Neural cell (in vitro differentiated cells): ENCODE data around the gene IL19. TPM values are rescaled to one million over a fixed set of nuclear protein-coding genes. Genes with fewer than 3 reads are reported as not detected.

Experiments
- H2AFZ ChIP-seq: fragments of 200-600, 300-800 bp; sonication (generic), shearing (Covaris generic); 2 replicates; pipeline ENCODE4 v1.6.0; 2014; ENCODE audit warnings: low read depth, mild to moderate bottlenecking, antibody characterized with exemption, low read length, moderate library complexity
- H3F3A ChIP-seq: fragments of 200-600 bp; shearing (Covaris generic); 2 replicates; pipeline ENCODE4 v1.6.1; 2016; ENCODE audit warnings: mild to moderate bottlenecking, moderate library complexity, mixed read lengths, antibody characterized with exemption, low read length; ENCODE audit not compliant: insufficient read depth, poor library complexity, severe bottlenecking
- H3K27ac ChIP-seq: fragments of 200-600, 300-800 bp; sonication (generic), shearing (Covaris generic); 2 replicates; pipeline ENCODE4 v1.5.1; 2014; ENCODE audit warnings: mild to moderate bottlenecking, low read length, moderate library complexity
- H3K27me3 ChIP-seq: fragments of 300-800, 200-600 bp; sonication (generic), shearing (Covaris generic); 2 replicates; pipeline ENCODE4 v1.6.0; 2014; ENCODE audit warnings: mild to moderate bottlenecking, low read depth, low read length, moderate library complexity; ENCODE audit not compliant: insufficient read depth
- H3K36me3 ChIP-seq: fragments of 300-800, 200-600 bp; sonication (generic), shearing (Covaris generic); 2 replicates; pipeline ENCODE4 v1.5.1; 2014; ENCODE audit warnings: mild to moderate bottlenecking, antibody characterized with exemption, low read length, moderate library complexity; ENCODE audit not compliant: insufficient read depth
- H3K4me2 ChIP-seq: fragments of 300-800, 200-600 bp; sonication (generic), shearing (Covaris generic); 2 replicates; pipeline ENCODE4 v1.6.0; 2014; ENCODE audit warnings: mild to moderate bottlenecking, low read length
- H3K4me3 ChIP-seq: fragments of 300-800, 200-600 bp; sonication (generic), shearing (Covaris generic); 2 replicates; pipeline ENCODE4 v1.5.1; 2014; ENCODE audit warnings: mild to moderate bottlenecking, low read length, moderate library complexity
- H3K79me2 ChIP-seq: fragments of 200-600 bp; shearing (Covaris generic); replicated peaks from 2 replicates; pipeline ENCODE4 v1.6.0; 2014; ENCODE audit warnings: mild to moderate bottlenecking, low read length, moderate library complexity; ENCODE audit not compliant: insufficient read depth
- H3K9ac ChIP-seq: fragments of 300-800, 200-600 bp; sonication (generic), shearing (Covaris generic); 2 replicates; pipeline ENCODE4 v1.6.1; 2016; ENCODE audit warnings: mild to moderate bottlenecking, low read length, mixed read lengths
- H3K9me2 ChIP-seq: fragments of 200-600 bp; shearing (Covaris generic); 2 replicates; pipeline ENCODE4 v1.6.1; 2016; ENCODE audit warnings: mild to moderate bottlenecking, low read length, mixed read lengths; ENCODE audit not compliant: insufficient read depth
- H3K9me3 ChIP-seq: fragments of 200-600, 300-800 bp; sonication (generic), shearing (Covaris generic); 2 replicates; pipeline ENCODE4 v1.6.1; 2016; ENCODE audit warnings: mild to moderate bottlenecking, mixed run types, low read length, moderate library complexity, mixed read lengths
- H4K20me1 ChIP-seq: fragments of 200-600 bp; shearing (Covaris generic); 2 replicates; pipeline ENCODE4 v1.6.1; 2016; ENCODE audit warnings: mild to moderate bottlenecking, mixed run types; ENCODE audit not compliant: insufficient read depth
- CTCF ChIP-seq: fragments of 450-650 bp; IDR thresholded peaks from 2 replicates; pipeline ENCODE4 v1.5.1; 2014; ENCODE audit warnings: antibody characterized with exemption, mild to moderate bottlenecking, moderate library complexity; ENCODE audit not compliant: poor library complexity, severe bottlenecking
- EP300 ChIP-seq: fragments of 450-650 bp; conservative IDR thresholded peaks from 2 replicates; pipeline ENCODE4 v1.6.1; 2014; ENCODE audit warnings: antibody characterized with exemption, mild to moderate bottlenecking, moderate library complexity; ENCODE audit not compliant: poor library complexity, severe bottlenecking
- EZH2 ChIP-seq: fragments of 200-600, 300-800 bp; shearing (Covaris generic), sonication (generic); IDR thresholded peaks from 2 replicates; pipeline ENCODE4 v1.6.1; 2014; ENCODE audit warnings: antibody characterized with exemption, low read length, borderline replicate concordance, mild to moderate bottlenecking; ENCODE audit not compliant: insufficient read depth, poor library complexity, severe bottlenecking
- MXI1 ChIP-seq: fragments of 450-650 bp; conservative IDR thresholded peaks from 2 replicates; pipeline ENCODE4 v1.6.1; 2014; ENCODE audit warnings: antibody characterized with exemption, mild to moderate bottlenecking; ENCODE audit not compliant: poor library complexity, severe bottlenecking
- POLR2AphosphoS5 ChIP-seq: IDR thresholded peaks from 2 replicates; pipeline ENCODE4 v1.6.1; 2012
- RAD21 ChIP-seq: fragments of 450-650 bp; conservative IDR thresholded peaks from 2 replicates; pipeline ENCODE4 v1.6.1; 2014; ENCODE audit warnings: antibody characterized with exemption, mild to moderate bottlenecking, moderate library complexity
- REST ChIP-seq: IDR thresholded peaks from 2 replicates; pipeline ENCODE4 v1.6.1; 2012; ENCODE audit warnings: borderline replicate concordance
- SMC3 ChIP-seq: fragments of 450-650 bp; conservative IDR thresholded peaks from 2 replicates; pipeline ENCODE4 v1.6.1; 2014; ENCODE audit warnings: antibody characterized with exemption, mild to moderate bottlenecking, moderate library complexity; ENCODE audit not compliant: poor library complexity
- TAF1 ChIP-seq: IDR thresholded peaks from 2 replicates; pipeline ENCODE4 v1.6.1; 2012; ENCODE audit warnings: low read depth
- polyA plus RNA-seq: library from polyadenylated mRNA; depleted of rRNA; stranded (reverse); fragments of >200 nt; gene quantifications from 2 replicates; pipeline ENCODE4 v1.2.3, GENCODE V29; 2014

The IL19 gene
- polyA plus RNA-seq, 1 donor from 2014 or later = not detected

- H3K4me2 ChIP-seq = no peak overlapping the region
- no peaks in the 10 kb centered on the region for H3K27me3 ChIP-seq
- H2AFZ ChIP-seq = no peak overlapping the region
Measured at GRCh38 chr1:206797534-206798383, 27.2 kb downstream of the IL19 start.

More at GRCh38 chr1:206797534-206798383, 27.2 kb downstream of the IL19 start:
- no peaks in the 10 kb centered on the region for H3K9me2 ChIP-seq
- no peak for TF ChIP-seq CTCF
- TF ChIP-seq REST = no peak
- TF ChIP-seq MXI1 = no peak
- TF ChIP-seq SMC3 = no peak
- TF ChIP-seq RAD21 = no peak
- TF ChIP-seq TAF1 = no peak
- no peak for TF ChIP-seq EP300
- TF ChIP-seq EZH2 = no peak
- no peak for TF ChIP-seq POLR2AphosphoS5
- no peaks in the 10 kb centered on the region for H4K20me1 ChIP-seq
- H3K4me3 ChIP-seq = no peak overlapping the region
- H3K36me3 ChIP-seq = no peaks in the 10 kb centered on the region
- H3F3A ChIP-seq = no peaks in the 10 kb centered on the region
- no peaks in the 10 kb centered on the region for H3K79me2 ChIP-seq
- no peak overlapping the region for H3K9ac ChIP-seq
- H3K27ac ChIP-seq = no peak overlapping the region
- no peaks in the 10 kb centered on the region for H3K9me3 ChIP-seq
